ENCODE measurements around the gene PHACTR1. TPM values are rescaled to one million over a fixed set of nuclear protein-coding genes. Genes with fewer than 3 reads are reported as not detected.
A peak's percentile ranks its signal among the peaks of the same experiment; 100 is the strongest.

PHACTR1 gene
- total and polyA plus RNA-seq, 4 donors, result 0.31 to 1.5 (median 0.79) TPM

- H3K27me3 ChIP-seq (ENCODE audit: control insufficient read depth in 4 of 4, insufficient read depth in 4 of 4, low read length in 3 of 4), result peaks cover 4 to 10% (median 5%) of the 10 kb centered on the region in 4 donors
- H3K27ac ChIP-seq (ENCODE audit: low read depth in 1 of 2, low read length in 2 of 2), result no peak overlapping the region
- WGBS, result 31% methylated on average over 10 of the region's 10 CpGs
Observed at GRCh38 chr6:12751694-12752325, 35.2 kb downstream of the PHACTR1 start.

GRCh38 chr6:12753036-12753435 lies 36.5 kb downstream of the PHACTR1 start:
- Histone ChIP-seq H3K36me3 (ENCODE audit: control insufficient read depth in 4 of 4, insufficient read depth in 3 of 4, low read depth in 1 of 4, low read length in 3 of 4) (no peaks in the 10 kb centered on the region), H3K9ac (ENCODE audit: low read depth in 1 of 2, low read length in 2 of 2) (no peak overlapping the region), H3K27me3 (ENCODE audit: control insufficient read depth in 4 of 4, insufficient read depth in 4 of 4, low read length in 3 of 4) (peaks cover 4 to 7% (median 5%) of the 10 kb centered on the region in 4 donors), H3K9me3 (ENCODE audit: control insufficient read depth in 4 of 4, low read length in 3 of 4) (no peaks in the 10 kb centered on the region), H3K4me1 (ENCODE audit: control insufficient read depth in 4 of 4, insufficient read depth in 4 of 4, low read length in 3 of 4) (peaks cover 0 to 5% (median 0%) of the 10 kb centered on the region in 4 donors), H3K27ac (ENCODE audit: low read depth in 1 of 2, low read length in 2 of 2) (no peak overlapping the region), H3K4me3 (ENCODE audit: low read depth in 1 of 3, low read length in 3 of 3) (no peak overlapping the region)
- TF ChIP-seq FOXA1 (IDR thresholded peaks at IDR 0.05) (no peak), MAX (IDR thresholded peaks at IDR 0.05) (no peak), REST (IDR thresholded peaks at IDR 0.05) (no peak), HNF4G (IDR thresholded peaks at IDR 0.05) (no peak), CTCF (IDR thresholded peaks at IDR 0.05; ENCODE audit: low read depth, low read length, missing input control) (no peak), RXRA (IDR thresholded peaks at IDR 0.05) (no peak), EGR1 (IDR thresholded peaks at IDR 0.05; ENCODE audit: low read depth in 2 of 2) (no peak), RAD21 (IDR thresholded peaks at IDR 0.05) (no peak), HNF4A (conservative IDR thresholded peaks at IDR 0.05) (no peak)
- 71% methylated on average over 2 of the region's 2 CpGs for WGBS
- no peak for DNase-seq (ENCODE audit: low spot score)

More at GRCh38 chr6:12751694-12752325, 35.2 kb downstream of the PHACTR1 start:
- TF ChIP-seq REST (IDR thresholded peaks at IDR 0.05) (peak; percentile 100), RAD21 (IDR thresholded peaks at IDR 0.05) (no peak)
- Histone ChIP-seq H3K36me3 (ENCODE audit: control insufficient read depth in 4 of 4, insufficient read depth in 3 of 4, low read depth in 1 of 4, low read length in 3 of 4) (no peaks in the 10 kb centered on the region), H3K9me3 (ENCODE audit: control insufficient read depth in 4 of 4, low read length in 3 of 4) (no peaks in the 10 kb centered on the region), H3K4me1 (ENCODE audit: control insufficient read depth in 4 of 4, insufficient read depth in 4 of 4, low read length in 3 of 4) (peaks cover 0 to 5% (median 0%) of the 10 kb centered on the region in 4 donors), H3K4me3 (ENCODE audit: low read depth in 1 of 3, low read length in 3 of 3) (no peak overlapping the region), H3K9ac (ENCODE audit: low read depth in 1 of 2, low read length in 2 of 2) (no peak overlapping the region)
- peak; percentile 60 for DNase-seq (ENCODE audit: low spot score)

Data from liver (tissue), 9 donors.